GM18858 (cell line): ENCODE measurements around the gene FAM53B.
A peak's percentile ranks its signal among the peaks of the same experiment; 100 is the strongest.

Experiments used
- ATAC-seq: cut with Tn5 transposase; IDR thresholded peaks from one replicate; pipeline ENCODE4 v1.9.1; 2021; ENCODE audit not compliant: unreplicated experiment

Gene FAM53B

GRCh38 chr10:124728071-124728829 is 15.9 kb downstream of the FAM53B start:
- ATAC-seq, result no peak

DNA sequence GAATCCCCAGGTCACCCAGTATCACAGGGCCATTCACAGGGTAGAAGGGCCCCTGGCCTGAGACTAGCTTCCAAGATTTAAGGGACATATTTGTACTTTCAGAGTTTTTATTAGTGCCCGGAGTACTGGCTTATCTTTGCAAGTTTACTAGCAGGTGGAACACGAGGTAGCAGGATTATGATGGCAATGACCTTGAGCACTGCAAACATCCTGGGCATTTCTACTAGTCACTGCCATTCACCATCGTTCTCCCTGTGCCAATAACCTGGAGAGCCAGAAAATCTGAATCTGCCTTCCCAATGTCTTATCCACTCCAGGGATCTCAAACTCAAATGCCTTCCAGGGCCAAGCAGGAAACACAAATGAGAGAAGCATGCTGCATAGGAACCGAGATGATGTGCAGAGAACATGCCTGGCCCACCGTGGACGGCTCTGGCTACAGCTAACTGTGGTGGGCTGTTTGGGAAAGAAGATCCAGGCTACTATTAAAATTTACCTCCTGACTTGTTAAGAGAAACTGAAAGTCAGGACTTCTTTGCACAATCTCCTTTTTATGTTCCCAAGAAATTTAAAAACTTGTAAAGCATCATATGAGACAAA is 16.7 kb downstream of the FAM53B start:
- no peak for ATAC-seq

DNA sequence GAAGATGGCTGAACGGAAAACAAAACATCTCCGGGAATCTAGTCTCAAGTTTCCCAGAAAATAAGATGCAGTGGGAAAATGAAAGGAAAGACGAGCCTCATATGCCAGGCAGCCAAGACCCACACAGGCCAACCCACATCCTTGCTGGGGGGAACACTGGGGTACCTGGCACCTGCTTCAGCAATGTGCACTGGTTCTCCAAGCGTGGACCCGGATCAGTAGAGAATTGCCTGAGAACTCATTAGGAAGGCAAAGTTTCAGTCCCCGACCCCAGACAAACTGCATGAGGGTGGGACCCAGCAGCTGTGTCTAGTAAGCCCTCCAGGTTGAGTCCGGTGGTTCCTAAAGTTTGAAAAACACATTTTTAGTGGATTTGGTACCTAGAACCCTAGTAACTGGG is 18.4 kb downstream of the FAM53B start:
- no peak for ATAC-seq

GRCh38 chr10:124725171-124725631 is 19.0 kb downstream of the FAM53B start:
- ATAC-seq, result no peak

DNA sequence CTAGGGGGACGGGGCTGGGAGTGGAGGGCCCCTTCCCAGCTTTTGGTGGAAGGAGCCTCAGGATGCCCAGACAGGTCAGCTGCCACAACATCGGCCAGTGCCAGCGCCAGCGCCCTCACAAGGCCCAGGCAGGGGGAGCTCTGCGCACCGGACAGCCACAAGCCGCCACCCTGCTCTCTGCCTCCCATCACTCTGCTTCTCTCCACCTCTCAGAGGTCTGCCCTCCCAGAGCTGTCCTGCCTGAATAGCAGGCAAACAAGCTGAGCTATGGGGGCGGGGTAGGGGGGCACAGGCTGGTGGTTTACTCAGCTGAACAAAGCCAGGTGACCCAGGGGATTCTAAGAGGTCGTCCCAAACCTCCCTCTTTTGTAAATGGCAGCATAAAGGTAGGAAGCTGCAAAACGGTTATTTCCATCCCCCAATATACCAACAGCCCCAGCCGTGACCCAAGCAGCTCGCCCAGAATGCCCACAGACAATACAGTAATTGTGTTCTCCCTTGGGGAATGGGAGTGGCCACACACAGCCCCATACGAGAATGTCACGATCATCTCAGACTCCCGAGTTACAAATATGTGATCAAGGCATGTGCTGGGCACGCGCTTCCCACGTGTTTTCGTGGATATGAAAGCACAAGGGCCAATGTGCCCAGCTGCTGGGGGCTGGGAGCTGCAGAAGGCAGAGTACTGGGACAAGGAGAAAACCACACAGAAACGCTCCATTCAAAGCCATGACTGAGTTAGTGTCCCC is 19.7 kb downstream of the FAM53B start:
- ATAC-seq, result no peak

GRCh38 chr10:124723826-124724225 is 20.4 kb downstream of the FAM53B start:
- ATAC-seq, result no peak

DNA sequence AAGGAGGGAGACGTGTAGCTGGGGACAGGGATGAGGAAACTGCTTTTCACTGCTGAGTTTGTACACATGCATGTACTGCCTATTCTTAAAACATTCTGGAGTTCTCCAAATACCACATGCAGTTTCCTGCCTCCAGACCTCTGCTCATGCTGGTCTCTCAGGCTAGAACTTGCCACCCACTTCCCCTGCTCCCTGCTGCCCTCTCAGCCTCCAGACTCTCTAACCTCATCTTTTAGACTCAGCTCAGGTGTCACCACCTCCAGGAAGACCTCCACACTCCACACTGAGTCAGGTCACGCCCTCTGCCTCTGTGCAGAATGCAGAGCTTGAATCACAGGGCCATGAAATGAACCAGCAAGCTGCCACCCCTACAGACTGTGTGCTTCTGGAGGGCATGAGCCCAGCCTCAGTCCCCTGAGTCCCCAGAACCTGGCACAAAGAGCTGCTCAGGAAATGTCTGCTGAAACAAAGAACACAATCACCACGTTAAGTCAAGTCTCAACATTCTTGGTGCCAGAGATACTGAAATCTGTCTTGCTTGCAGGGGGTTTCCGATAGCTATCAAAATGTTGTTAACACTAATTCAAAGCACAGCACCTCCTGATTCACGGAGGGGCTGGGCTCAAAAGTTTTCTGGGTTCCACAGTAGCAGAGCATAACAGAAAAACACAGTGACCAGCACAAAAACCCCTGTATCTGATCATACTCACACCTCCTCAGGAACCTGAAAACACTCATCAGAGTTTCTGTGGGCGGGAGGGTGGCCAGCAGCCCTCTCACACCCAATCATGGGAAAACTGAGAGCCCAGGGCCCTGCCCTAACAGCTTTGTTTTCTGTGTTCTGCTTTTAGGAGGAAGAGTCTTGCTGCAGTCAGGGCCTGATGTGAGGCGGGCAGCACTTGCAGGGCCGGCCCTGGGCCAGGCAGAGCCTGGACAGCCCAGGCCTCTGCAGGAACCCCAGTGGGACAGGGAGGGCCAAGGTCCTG is 21.1 kb downstream of the FAM53B start:
- peak; percentile 59 for ATAC-seq

DNA sequence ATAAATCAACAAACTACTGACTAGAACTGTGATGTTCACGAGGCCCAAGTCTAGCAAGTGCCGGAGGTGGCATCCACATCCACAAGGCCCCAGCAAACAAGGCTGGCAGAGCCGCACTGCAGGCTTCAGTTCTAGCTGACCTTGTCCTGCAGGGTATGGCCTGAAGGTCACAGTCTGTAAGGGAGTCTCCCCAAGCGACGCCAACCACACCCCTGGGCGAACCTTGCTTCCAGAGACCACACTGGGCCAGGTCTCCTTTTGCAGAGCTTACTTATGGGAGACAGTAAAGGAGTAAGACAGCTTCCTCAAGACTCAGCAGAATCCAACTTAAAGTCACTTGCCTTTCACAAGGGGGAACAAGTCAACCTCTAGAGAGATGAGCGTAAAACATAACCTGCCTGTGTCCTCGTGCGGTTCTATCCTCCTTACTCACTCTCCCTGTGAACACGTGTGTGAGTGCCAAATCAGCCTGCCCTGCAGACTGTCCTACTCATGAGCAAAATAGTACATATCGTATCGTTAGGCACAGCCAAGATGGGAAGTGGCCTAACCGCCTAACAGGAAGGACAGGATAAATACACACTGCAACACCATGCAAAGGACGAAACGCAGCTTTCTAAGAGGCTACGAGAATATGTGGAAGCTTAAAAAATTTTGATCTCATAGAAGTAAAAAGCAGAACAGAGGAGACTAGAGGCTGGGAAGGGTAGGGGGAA is 22.7 kb downstream of the FAM53B start:
- ATAC-seq, result no peak

GRCh38 chr10:124719213-124719851 is 24.8 kb downstream of the FAM53B start:
- peak; percentile 25 for ATAC-seq

DNA sequence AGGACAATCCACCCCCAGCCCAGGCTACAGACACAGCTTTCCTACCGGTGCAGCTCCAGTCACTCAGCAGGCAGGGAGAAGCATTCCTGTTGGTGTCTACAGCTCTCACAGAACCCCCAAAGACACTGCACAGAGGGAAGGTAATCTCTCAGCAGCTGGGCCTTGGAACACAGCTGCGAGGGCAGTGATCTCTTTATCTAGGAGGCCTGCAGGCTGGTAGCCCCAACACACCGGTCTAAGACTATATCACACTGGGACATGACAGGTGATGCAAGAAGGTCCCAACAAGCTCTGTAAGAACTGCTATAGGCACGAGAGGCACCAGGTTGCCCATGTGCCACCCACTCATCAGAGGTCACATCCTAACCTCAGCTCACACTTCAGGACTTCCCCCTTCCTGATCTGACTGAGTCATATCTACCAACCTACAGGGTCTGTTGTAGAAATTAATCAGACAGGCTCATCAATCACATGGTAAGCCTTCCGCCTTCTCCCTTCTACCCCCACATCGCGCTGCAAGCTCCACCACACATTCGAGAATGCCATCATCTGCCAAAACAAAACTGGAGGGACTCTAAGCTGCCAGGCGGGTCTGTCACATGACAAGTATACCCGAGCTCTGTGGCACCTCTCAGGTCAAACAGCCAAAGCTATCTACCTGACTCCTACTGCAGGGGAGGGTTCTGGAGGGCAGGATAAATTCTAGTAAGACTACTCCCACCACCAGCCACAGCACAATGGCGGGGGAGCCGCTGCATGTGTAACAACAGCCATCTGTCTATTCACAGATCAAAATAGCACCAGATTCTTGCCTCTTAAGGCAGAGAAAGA is 26.1 kb downstream of the FAM53B start:
- peak; percentile 68 for ATAC-seq

DNA sequence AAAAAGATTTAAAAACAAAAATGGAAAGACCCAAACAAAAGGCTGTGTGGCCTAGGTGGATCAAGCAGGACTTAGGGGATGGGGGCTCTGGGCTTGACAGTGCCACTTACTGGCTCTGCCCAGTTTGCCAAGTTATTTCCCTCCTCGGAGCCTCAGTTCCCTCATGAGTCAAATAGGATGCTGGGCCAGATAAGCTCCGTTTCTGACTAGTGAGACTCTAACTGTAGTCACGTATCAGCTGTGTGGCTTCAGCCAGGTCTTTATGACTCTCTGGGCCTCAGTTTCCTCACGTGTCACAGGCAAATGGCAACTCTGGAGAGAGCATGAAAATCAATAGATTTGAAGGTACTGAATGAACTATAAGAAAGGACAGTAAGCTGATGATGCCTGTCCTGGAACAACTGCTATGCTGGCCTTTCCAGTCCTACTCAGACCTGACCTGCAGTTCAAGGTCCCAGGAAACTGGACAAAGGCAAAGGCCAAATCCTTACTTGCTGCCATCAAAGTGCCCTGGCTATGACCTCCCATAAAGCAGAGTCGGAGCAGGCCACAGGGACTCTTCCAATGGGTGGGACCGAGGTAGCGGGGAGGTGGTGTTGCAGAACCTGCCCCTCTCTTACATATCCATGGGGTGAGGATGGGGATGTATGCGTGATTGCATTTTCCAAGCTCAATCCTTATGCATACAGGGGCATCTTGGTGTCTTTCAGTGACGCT is 27.0 kb downstream of the FAM53B start:
- no peak for ATAC-seq

- ATAC-seq, result no peak
Observed at GRCh38 chr10:124716369-124716768, 27.8 kb downstream of the FAM53B start.

GRCh38 chr10:124715439-124715838 is 28.7 kb downstream of the FAM53B start:
- ATAC-seq, result no peak

- no peak for ATAC-seq
Observed at GRCh38 chr10:124713679-124714255, 30.4 kb downstream of the FAM53B start.

DNA sequence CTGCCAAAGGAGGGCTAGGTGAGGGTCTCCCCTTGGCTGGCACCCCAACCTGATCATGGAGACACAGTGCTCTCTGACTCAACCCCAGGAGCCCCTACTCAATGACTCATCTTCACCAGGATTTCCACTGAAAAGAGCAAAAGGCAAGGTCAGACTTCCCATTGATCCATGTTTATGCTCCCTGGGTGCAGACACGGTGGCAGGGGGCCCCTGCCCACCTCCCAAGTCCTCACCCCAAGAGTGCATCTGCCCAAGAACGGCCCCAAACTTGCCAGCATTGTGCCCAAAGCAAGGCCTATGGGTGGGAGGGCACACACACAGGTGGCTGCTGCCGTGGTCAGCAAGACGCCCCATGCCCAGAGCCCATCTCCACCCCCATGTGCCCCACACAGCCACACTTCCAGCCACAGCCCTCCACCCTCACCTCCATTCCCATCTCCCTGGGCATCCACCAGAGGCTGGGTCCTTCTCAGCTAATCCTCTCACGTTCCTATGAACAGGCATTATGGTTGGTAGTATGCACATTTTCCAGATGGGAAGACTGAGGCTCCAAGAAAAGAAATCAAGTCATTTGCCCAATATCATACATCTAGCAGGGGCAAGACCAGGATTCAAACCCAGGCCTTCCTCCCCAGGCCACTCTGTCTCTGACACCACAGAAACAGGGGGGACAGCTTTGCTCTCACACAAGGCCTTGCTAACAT is 31.3 kb downstream of the FAM53B start:
- ATAC-seq, result no peak

DNA sequence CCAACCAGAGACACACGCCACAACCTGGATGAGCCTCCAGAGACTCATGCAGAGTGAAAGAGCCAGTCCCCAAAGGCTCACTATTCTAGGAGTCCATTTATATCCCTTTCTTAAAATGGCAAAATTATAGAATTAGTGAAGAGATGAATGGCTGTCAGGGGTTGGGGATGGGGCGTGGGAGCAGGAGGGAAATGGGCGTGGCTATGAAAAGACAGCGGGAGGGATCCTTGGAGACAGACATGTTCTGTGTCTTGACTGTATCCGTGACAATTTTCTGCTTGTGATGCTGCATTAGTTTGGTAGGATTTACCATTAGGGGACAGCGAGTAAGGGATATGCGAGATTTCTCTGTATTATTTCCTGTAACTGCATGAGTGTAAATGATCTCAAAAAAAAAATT is 33.0 kb downstream of the FAM53B start:
- ATAC-seq, result no peak

GRCh38 chr10:124710266-124710881 is 33.8 kb downstream of the FAM53B start:
- ATAC-seq, result no peak
